Measurements from ENCODE around the gene MMD. TPM values are rescaled to one million over a fixed set of nuclear protein-coding genes. Genes with fewer than 3 reads are reported as not detected.

Gene MMD
- total and polyA plus RNA-seq, 2 of the 13 experiments (the other 11 are each of a cell fraction or from before 2014, with no cell fraction given): 121 to 225 TPM

- TF ChIP-seq ZNF878 (CRISPR knock-in tag; IDR thresholded peaks at IDR 0.05): no peak
- no peak for TF ChIP-seq CSRNP2 (CRISPR knock-in tag; conservative IDR thresholded peaks at IDR 0.05; ENCODE audit: low read depth)
- TF ChIP-seq FOXJ3 (CRISPR knock-in tag; IDR thresholded peaks at IDR 0.05; ENCODE audit: borderline replicate concordance): 0 out of 2 replicates have a peak, but pooled peaks have one; percentile 25
- 0 out of 2 replicates have a peak, but pooled peaks have one; percentile 44 for TF ChIP-seq MTF1 (CRISPR knock-in tag; IDR thresholded peaks at IDR 0.05)
- no peak for TF ChIP-seq ZNF354B (CRISPR knock-in tag; IDR thresholded peaks at IDR 0.05)
- TF ChIP-seq HNRNPL (IDR thresholded peaks at IDR 0.05; ENCODE audit: low read depth, low read length): no peak
- 0 out of 2 replicates have a peak, but pooled peaks have one; percentile 0 for TF ChIP-seq ZNF557 (CRISPR knock-in tag; IDR thresholded peaks at IDR 0.05)
- no peak for TF ChIP-seq ZNF691 (CRISPR knock-in tag; IDR thresholded peaks at IDR 0.05; ENCODE audit: borderline replicate concordance, low read depth)
- no peak for TF ChIP-seq NR2F2 (IDR thresholded peaks at IDR 0.05; ENCODE audit: borderline replicate concordance, low read depth)
- TF ChIP-seq POLR2AphosphoS5 (IDR thresholded peaks at IDR 0.05; ENCODE audit: low read depth, low read length): no peak
- TF ChIP-seq PRDM15 (CRISPR knock-in tag; IDR thresholded peaks at IDR 0.05): peak; percentile 24; the same call in 1 of the 2 replicates
- no peak for TF ChIP-seq RFX5 (IDR thresholded peaks at IDR 0.05; ENCODE audit: low read depth, low read length)
- TF ChIP-seq FOXP4 (CRISPR knock-in tag; IDR thresholded peaks at IDR 0.05): no peak
- peak; percentile 15; the same call in 1 of the 2 replicates for TF ChIP-seq THAP11 (CRISPR knock-in tag; IDR thresholded peaks at IDR 0.05)
- TF ChIP-seq ZBTB46 (CRISPR knock-in tag; IDR thresholded peaks at IDR 0.05; ENCODE audit: borderline replicate concordance): no peak
- peak; percentile 53; the same call in 1 of the 2 replicates for TF ChIP-seq MIXL1 (CRISPR knock-in tag; IDR thresholded peaks at IDR 0.05)
Measured at GRCh38 chr17:55430541-55431288, 9.1 kb upstream of the MMD start (continued).
